ENCODE results near the gene PDCL3.

GRCh38 chr2:100518801-100519200 lies 44.0 kb upstream of the PDCL3 start:
- TF ChIP-seq CTCF (conservative IDR thresholded peaks at IDR 0.05; ENCODE audit: low read length): no peak
- TF ChIP-seq EZH2phosphoT487 (IDR thresholded peaks at IDR 0.05; ENCODE audit: borderline replicate concordance, low read depth, low read length): no peak

All from OCI-LY7 (cell line).